Measurements from ENCODE around the gene CHRNB1. TPM values are rescaled to one million over a fixed set of nuclear protein-coding genes. Genes with fewer than 3 reads are reported as not detected.

CHRNB1 gene
- total RNA-seq, 2 experiments from 2014 or later: 13.2 to 13.4 TPM

DNA sequence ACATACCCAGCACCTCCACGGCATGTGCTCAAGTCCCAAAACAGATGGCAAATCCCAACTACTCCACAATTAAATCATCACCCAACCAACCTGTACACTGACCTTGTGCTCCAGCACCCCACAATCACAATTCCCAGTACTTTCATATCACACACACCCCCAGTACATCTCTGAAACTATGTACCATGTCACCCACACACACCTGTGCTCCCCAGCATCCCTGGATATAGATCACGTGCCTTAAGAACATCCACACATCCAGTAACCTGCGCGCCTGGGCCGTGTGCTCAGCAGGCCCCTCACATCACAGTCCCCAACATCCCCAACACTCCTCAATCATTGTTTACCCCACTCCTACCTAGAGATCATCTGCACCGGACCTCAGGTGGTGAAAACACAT is 35.1 kb upstream of the CHRNB1 start:
- H3K36me3 ChIP-seq (ENCODE audit: insufficient read depth, low read length): no peaks in the 10 kb centered on the region
- intact Hi-C loops (cut with micrococcal nuclease; ENCODE audit: unreplicated experiment): no loop called here
- TF ChIP-seq CTCF (conservative IDR thresholded peaks at IDR 0.05; ENCODE audit: low read length) (no peak), EZH2phosphoT487 (IDR thresholded peaks at IDR 0.05; ENCODE audit: borderline replicate concordance, low read depth, low read length) (no peak)
- DNase-seq (ENCODE audit: low spot score): no peak
- POLR2A ChIA-PET: no interaction called here
- no TSS peak for BruUV-seq (replicated peaks)
- H3K79me2 ChIP-seq (ENCODE audit: insufficient read depth, low read depth, low read length): no peaks in the 10 kb centered on the region
- no peaks in the 10 kb centered on the region for H3K4me1 ChIP-seq (ENCODE audit: insufficient read depth, low read length, poor library complexity, severe bottlenecking)
- H4K20me1 ChIP-seq (ENCODE audit: insufficient read depth, low read length): no peaks in the 10 kb centered on the region
- CTCF ChIA-PET (ENCODE audit: unreplicated experiment): no interaction called here
- H2AFZ ChIP-seq (ENCODE audit: low read length): no peak overlapping the region
- H3K9me3 ChIP-seq (ENCODE audit: low read length): no peaks in the 10 kb centered on the region
- no peak overlapping the region for H3K4me2 ChIP-seq (ENCODE audit: low read length)
- H3K4me3 ChIP-seq (ENCODE audit: low read depth, low read length, poor library complexity, severe bottlenecking): no peak overlapping the region
- no peaks in the 10 kb centered on the region for H3K9me2 ChIP-seq (ENCODE audit: insufficient read depth, low read length)
- no peak overlapping the region for H3K27ac ChIP-seq (ENCODE audit: low read depth, low read length, poor library complexity, severe bottlenecking)

- intact Hi-C loops (cut with micrococcal nuclease; ENCODE audit: unreplicated experiment): no loop called here
- CTCF ChIA-PET (ENCODE audit: unreplicated experiment): no interaction called here
- POLR2A ChIA-PET: no interaction called here
- no peak for DNase-seq (ENCODE audit: low spot score)
- H2AFZ ChIP-seq (ENCODE audit: low read length): no peak overlapping the region
- H3K4me3 ChIP-seq (ENCODE audit: low read depth, low read length, poor library complexity, severe bottlenecking): no peak overlapping the region
- no peaks in the 10 kb centered on the region for H3K9me3 ChIP-seq (ENCODE audit: low read length)
- no peaks in the 10 kb centered on the region for H3K4me1 ChIP-seq (ENCODE audit: insufficient read depth, low read length, poor library complexity, severe bottlenecking)
- no peak overlapping the region for H3K27ac ChIP-seq (ENCODE audit: low read depth, low read length, poor library complexity, severe bottlenecking)
- no TSS peak for BruUV-seq (replicated peaks)
- H3K79me2 ChIP-seq (ENCODE audit: insufficient read depth, low read depth, low read length): no peaks in the 10 kb centered on the region
- no peaks in the 10 kb centered on the region for H3K9me2 ChIP-seq (ENCODE audit: insufficient read depth, low read length)
- H4K20me1 ChIP-seq (ENCODE audit: insufficient read depth, low read length): no peaks in the 10 kb centered on the region
- no peaks in the 10 kb centered on the region for H3K36me3 ChIP-seq (ENCODE audit: insufficient read depth, low read length)
- no peak overlapping the region for H3K4me2 ChIP-seq (ENCODE audit: low read length)
- TF ChIP-seq EZH2phosphoT487 (IDR thresholded peaks at IDR 0.05; ENCODE audit: borderline replicate concordance, low read depth, low read length) (no peak), CTCF (conservative IDR thresholded peaks at IDR 0.05; ENCODE audit: low read length) (no peak)
These were observed 34.0 kb upstream of the CHRNB1 start for GRCh38 chr17:7410634-7411426.

DNA sequence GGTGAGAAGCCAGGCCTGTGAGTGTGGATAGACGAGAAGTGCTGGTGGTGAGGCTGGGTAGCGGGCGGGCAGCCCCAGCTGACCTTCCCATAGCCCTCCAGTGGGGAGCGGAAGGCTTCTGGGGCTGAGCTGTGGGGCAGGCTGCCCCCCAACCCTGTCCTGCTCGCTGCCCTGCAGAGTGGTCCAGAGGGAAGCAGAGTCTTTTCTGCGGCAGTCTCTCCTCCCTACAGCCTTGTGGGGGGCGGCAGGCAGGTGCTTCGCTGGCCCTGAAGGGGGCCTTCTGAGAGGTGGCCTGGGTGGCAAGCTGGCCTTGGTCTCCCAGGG is 33.5 kb upstream of the CHRNB1 start:
- no peak for DNase-seq (ENCODE audit: low spot score)
- BruUV-seq (replicated peaks): no TSS peak
- intact Hi-C loops (cut with micrococcal nuclease; ENCODE audit: unreplicated experiment): no loop called here
- no peak overlapping the region for H3K27ac ChIP-seq (ENCODE audit: low read depth, low read length, poor library complexity, severe bottlenecking)
- H3K36me3 ChIP-seq (ENCODE audit: insufficient read depth, low read length): no peaks in the 10 kb centered on the region
- no peaks in the 10 kb centered on the region for H3K9me2 ChIP-seq (ENCODE audit: insufficient read depth, low read length)
- ChIA-PET POLR2A (no interaction called here), CTCF (ENCODE audit: unreplicated experiment) (no interaction called here)
- no peaks in the 10 kb centered on the region for H3K79me2 ChIP-seq (ENCODE audit: insufficient read depth, low read depth, low read length)
- H3K9me3 ChIP-seq (ENCODE audit: low read length): no peaks in the 10 kb centered on the region
- no peak overlapping the region for H3K4me2 ChIP-seq (ENCODE audit: low read length)
- H4K20me1 ChIP-seq (ENCODE audit: insufficient read depth, low read length): no peaks in the 10 kb centered on the region
- no peak for TF ChIP-seq CTCF (conservative IDR thresholded peaks at IDR 0.05; ENCODE audit: low read length)
- no peak for TF ChIP-seq EZH2phosphoT487 (IDR thresholded peaks at IDR 0.05; ENCODE audit: borderline replicate concordance, low read depth, low read length)
- H2AFZ ChIP-seq (ENCODE audit: low read length): no peak overlapping the region
- no peak overlapping the region for H3K4me3 ChIP-seq (ENCODE audit: low read depth, low read length, poor library complexity, severe bottlenecking)
- H3K4me1 ChIP-seq (ENCODE audit: insufficient read depth, low read length, poor library complexity, severe bottlenecking): no peaks in the 10 kb centered on the region

Data from OCI-LY7 (cell line).